K562 (cell line): ENCODE results near the gene SP100. TPM values are rescaled to one million over a fixed set of nuclear protein-coding genes. Genes with fewer than 3 reads are reported as not detected.
A peak's percentile ranks its signal among the peaks of the same experiment; 100 is the strongest.

Experiments used
- ATAC-seq: fragments of 200-7000 bp; cut with Tn5 transposase; 3 replicates; pipeline ENCODE4 v1.9.1; 2020; ENCODE audit warnings: moderate library complexity
- BruUV-seq: library from RNA; stranded (reverse); fragments of 400-500 nt; replicated peaks from 2 replicates; lab custom pipeline; 2021; lab: Mats Ljungman, UMichigan
- CTCF ChIA-PET: fragments of 300-600 bp; formaldehyde crosslinking; extraction: SDS; loops from one replicate; lab custom pipeline; 2021; ENCODE audit warnings: low intra/inter-chr PET ratio; lab: Yijun Ruan, JAX
- POLR2A ChIA-PET: fragments of 300-600, 350-650 bp; sonication (Branson Sonifier 250); formaldehyde crosslinking; extraction: SDS; loops from one replicate; lab custom pipeline; 2021; ENCODE audit warnings: antibody characterized with exemption, inconsistent platforms; lab: Yijun Ruan, JAX
- DNase-seq, 4 experiments: peaks; one replicate each; pipeline versions ENCODE4 v3.0.0 to v3.0.0-alpha.2; 2011 to 2018; ENCODE audit warnings: low spot score in 3 of 4, mixed read lengths in 3 of 4; ENCODE audit errors: extremely low read depth in 1 of 4
- FAIRE-seq: peaks from 2 replicates; lab custom pipeline; 2011; peaks lifted over from hg19 to GRCh38; lab: Jason Lieb, UNC
- H2AFZ ChIP-seq: 2 replicates; pipeline ENCODE4 v1.6.0; 2011; ENCODE audit warnings: low read depth, low read length, control low read depth, inconsistent platforms
- H3K27ac ChIP-seq: fragments of 200-600 bp; 3 replicates; pipeline ENCODE4 v1.8.0; 2011; ENCODE audit warnings: low read depth, mild to moderate bottlenecking, control low read depth, inconsistent platforms, low read length, moderate library complexity, mixed read lengths; ENCODE audit errors: extremely low read depth
- H3K27me3 ChIP-seq, 2 experiments: fragments of 300-600 bp in 1 of 2; 2 replicates in 1 of 2; 3 replicates in 1 of 2; pipeline versions ENCODE4 v1.6.0 to v1.8.0; 2011; ENCODE audit warnings: inconsistent platforms in 2 of 2, low read length in 2 of 2, mild to moderate bottlenecking in 1 of 2, mixed read lengths in 1 of 2, moderate library complexity in 1 of 2; ENCODE audit not compliant: control insufficient read depth in 2 of 2, insufficient read depth in 2 of 2
- H3K36me3 ChIP-seq: fragments of 300-600 bp; 3 replicates; pipeline ENCODE4 v1.8.0; 2011; ENCODE audit warnings: mild to moderate bottlenecking, low read length, inconsistent platforms; ENCODE audit not compliant: control insufficient read depth, insufficient read depth
- H3K4me1 ChIP-seq, 2 experiments: fragments of 200-600 bp in 1 of 2; replicated peaks in 1 of 2; 2 replicates in 1 of 2; 3 replicates in 1 of 2; pipeline versions ENCODE4 v1.5.1 to v1.8.0; 2011; ENCODE audit warnings: inconsistent platforms in 2 of 2, low read length in 2 of 2, mild to moderate bottlenecking in 1 of 2, mixed read lengths in 1 of 2, moderate library complexity in 1 of 2; ENCODE audit not compliant: control insufficient read depth in 2 of 2, insufficient read depth in 2 of 2
- H3K4me2 ChIP-seq: 2 replicates; pipeline ENCODE4 v1.6.1; 2011; ENCODE audit warnings: low read length, control low read depth, inconsistent platforms, mixed read lengths; ENCODE audit not compliant: insufficient read depth
- H3K4me3 ChIP-seq: fragments of 200-600 bp; sonication (generic), shearing (Covaris generic); 2 replicates; pipeline ENCODE4 v1.5.1; 2016; ENCODE audit warnings: control low read depth, inconsistent platforms
- H3K79me2 ChIP-seq: fragments of 200-600 bp; 3 replicates; pipeline ENCODE4 v1.8.0; 2011; ENCODE audit warnings: low read length, inconsistent platforms; ENCODE audit not compliant: control insufficient read depth, insufficient read depth
- H3K9ac ChIP-seq, 2 experiments: 2 replicates each; pipeline versions ENCODE4 v1.6.0 to v1.6.1; 2011; ENCODE audit warnings: low read depth in 2 of 2, low read length in 2 of 2, control low read depth in 1 of 2, inconsistent platforms in 1 of 2, mild to moderate bottlenecking in 1 of 2, mixed read lengths in 1 of 2; ENCODE audit not compliant: insufficient read depth in 1 of 2
- H3K9me1 ChIP-seq: one replicate; pipeline ENCODE4 v1.6.0; 2011; ENCODE audit warnings: inconsistent platforms, mild to moderate bottlenecking, low read length, moderate library complexity; ENCODE audit not compliant: control insufficient read depth, insufficient read depth
- H3K9me3 ChIP-seq: replicated peaks from 2 replicates; pipeline ENCODE4 v1.5.1; 2011; ENCODE audit warnings: low read depth, low read length, inconsistent platforms; ENCODE audit not compliant: control insufficient read depth, insufficient read depth
- H4K20me1 ChIP-seq: replicated peaks from 2 replicates; pipeline ENCODE4 v1.6.1; 2011; ENCODE audit warnings: low read length, inconsistent platforms, mixed read lengths; ENCODE audit not compliant: control insufficient read depth, insufficient read depth
- REST ChIP-seq, 2 experiments: fragments of 450-650 bp; formaldehyde crosslinking in 1 of 2; IDR thresholded peaks; 2 replicates each; pipeline versions ENCODE4 v1.4.0 to v1.6.1; 2014 to 2020; ENCODE audit warnings: mild to moderate bottlenecking in 2 of 2, borderline replicate concordance in 1 of 2, low read depth in 1 of 2
- SMAD1 ChIP-seq: fragments of 150-350 bp; IDR thresholded peaks from 2 replicates; pipeline ENCODE4 v1.6.1; 2014; ENCODE audit warnings: low read length, low read depth; ENCODE audit not compliant: partially characterized antibody
- ZEB2 ChIP-seq: fragments of 450-650 bp; IDR thresholded peaks from 2 replicates; pipeline ENCODE4 v1.6.1; 2016
- WGBS: fragments of 100-300 bp; shearing (Covaris generic); methylation state at CpG from one replicate; pipeline ENCODE4 v1.1.6; 2016; ENCODE audit warnings: low coverage, mixed read lengths; ENCODE audit not compliant: insufficient coverage; ENCODE audit errors: missing lambda C conversion rate; 5-methylcytosine and 5-hydroxymethylcytosine counted together
- in situ Hi-C: fragments of 300-500 bp; cut with MboI; formaldehyde crosslinking; loops from 4 replicates; pipeline ENCODE4 v1.15.0; 2018; ENCODE audit warnings: inconsistent platforms, mixed read lengths
- intact Hi-C: fragments of 100-400 bp; cut with micrococcal nuclease; formaldehyde crosslinking; loops from 2 replicates; pipeline ENCODE4 v1.14.2; 2022
- polyA plus RNA-seq, 8 experiments: library from polyadenylated mRNA; depleted of rRNA in 4 of 8; stranded (reverse) in 5 of 8; unstranded in 3 of 8; fragments of >200 nt; fragmentation: Nextera tagmentation in 2 of 8; fragmentation: Illumina TruSeq in 1 of 8; extraction: Ambion mirVana in 2 of 8; extraction: Trizol in 1 of 8; gene quantifications; 2 replicates each; pipeline versions ENCODE4 v1.2.1 to v1.2.3, GENCODE V29; 2011 to 2014; ENCODE audit warnings: inconsistent platforms in 1 of 8, missing spikeins in 1 of 8
- total RNA-seq, 7 experiments: library from RNA; depleted of rRNA in 6 of 7; stranded (reverse); fragments of >200 nt in 6 of 7; fragmentation: Illumina TruSeq in 2 of 7; extraction: Trizol in 2 of 7; gene quantifications; 2 replicates each; pipeline versions ENCODE4 v1.2.1 to v1.2.3, GENCODE V29; 2011 to 2021; ENCODE audit warnings: low replicate concordance in 1 of 7

Gene SP100
- total and polyA plus RNA-seq, 9 of the 15 experiments (the other 6 are each of a cell fraction or from before 2014, with no cell fraction given): 19.2 to 39.2 (median 34.6) TPM

GRCh38 chr2:230570987-230571386 is 155.0 kb downstream of the SP100 start:
- Histone ChIP-seq H3K9me3 (no peaks in the 10 kb centered on the region), H3K9ac (no peak overlapping the region), H3K27ac (no peak overlapping the region), H4K20me1 (no peaks in the 10 kb centered on the region), H3K27me3 (no peaks in the 10 kb centered on the region), H2AFZ (no peak overlapping the region), H3K36me3 (no peaks in the 10 kb centered on the region), H3K4me1 (peaks cover 5 to 6% of the 10 kb centered on the region in 2 experiments; a peak in 4 of 5 replicates), H3K79me2 (no peaks in the 10 kb centered on the region), H3K4me3 (no peak overlapping the region), H3K4me2 (no peak overlapping the region), H3K9me1 (no peaks in the 10 kb centered on the region)
- ChIA-PET CTCF (no interaction called here), POLR2A (no interaction called here)
- DNase-seq (no peak), FAIRE-seq (no peak), ATAC-seq (peak; percentile 63)
- TF ChIP-seq REST (IDR thresholded peaks at IDR 0.05; ENCODE audit: borderline replicate concordance) (no peak), REST (CRISPR knock-in tag; IDR thresholded peaks at IDR 0.05; ENCODE audit: low read depth) (no peak), ZEB2 (no peak), SMAD1 (no peak)
- intact Hi-C loops: no loop called here
- in situ Hi-C loops: no loop called here
- WGBS: 20% methylated on average over 1 of the region's 1 CpG
- BruUV-seq: no TSS peak
